Activated CD8-positive, alpha-beta memory T cell treated with anti-CD3 and anti-CD28 coated beads, Interleukin-2, amount 50 U/mL, for 24 hours (primary cell): ENCODE measurements around the gene RPTOR.

Source experiments
- DNase-seq: peaks from one replicate; pipeline ENCODE4 v3.0.0-alpha.2; 2020; ENCODE audit errors: extremely low read depth

Gene RPTOR

GRCh38 chr17:80980397-80981061, 435.9 kb downstream of the RPTOR start:
- DNase-seq: no peak

GRCh38 chr17:80981062-80981902, 436.6 kb downstream of the RPTOR start:
- no peak for DNase-seq

- no peak for DNase-seq
These were observed 437.3 kb downstream of the RPTOR start for GRCh38 chr17:80981929-80982425.

GRCh38 chr17:80982426-80982974, 437.9 kb downstream of the RPTOR start:
- no peak for DNase-seq

GRCh38 chr17:80983545-80983944, 438.9 kb downstream of the RPTOR start:
- no peak for DNase-seq

GRCh38 chr17:80984749-80985148, 440.1 kb downstream of the RPTOR start:
- DNase-seq: no peak

GRCh38 chr17:80986046-80986445, 441.4 kb downstream of the RPTOR start:
- DNase-seq: no peak

- DNase-seq: no peak
These were observed 442.3 kb downstream of the RPTOR start for GRCh38 chr17:80986816-80987475.

GRCh38 chr17:80987941-80988461, 443.4 kb downstream of the RPTOR start:
- DNase-seq: no peak

- no peak for DNase-seq
These were observed 444.9 kb downstream of the RPTOR start for GRCh38 chr17:80989586-80989913.

GRCh38 chr17:80990921-80991644, 446.4 kb downstream of the RPTOR start:
- no peak for DNase-seq

- peak; percentile 20 for DNase-seq
These were observed 447.0 kb downstream of the RPTOR start, which contains the start of gene CHMP6 for GRCh38 chr17:80991645-80992076. Gene CHMP6, plus strand, starts transcription at chr17:80991841. Its CDS starts 78 bp downstream, at chr17:80991919.

GRCh38 chr17:80992077-80992947, 447.7 kb downstream of the RPTOR start:
- no peak for DNase-seq

- DNase-seq: no peak
These were observed 448.4 kb downstream of the RPTOR start for GRCh38 chr17:80992948-80993624.

GRCh38 chr17:80995131-80995530, 450.5 kb downstream of the RPTOR start:
- no peak for DNase-seq

- no peak for DNase-seq
These were observed 452.0 kb downstream of the RPTOR start for GRCh38 chr17:80996422-80997305.

- DNase-seq: no peak
These were observed 452.9 kb downstream of the RPTOR start for GRCh38 chr17:80997424-80998117.
